Type B pancreatic cell (in vitro differentiated cells): ENCODE results near the gene SPX. TPM values are rescaled to one million over a fixed set of nuclear protein-coding genes. Genes with fewer than 3 reads are reported as not detected.

Experiments used
- DNase-seq: peaks from one replicate; pipeline ENCODE4 v3.0.0; 2021; ENCODE audit warnings: mixed read lengths; ENCODE audit not compliant: unreplicated experiment; ENCODE audit errors: extremely low spot score
- H3K27ac Mint-ChIP-seq: 2 replicates; pipeline ENCODE4 v1.8.0; 2021; ENCODE audit warnings: mild to moderate bottlenecking, mixed read lengths
- H3K27me3 Mint-ChIP-seq: 2 replicates; pipeline ENCODE4 v1.8.0; 2021; ENCODE audit warnings: mixed read lengths
- H3K36me3 Mint-ChIP-seq: 2 replicates; pipeline ENCODE4 v1.8.0; 2021; ENCODE audit warnings: mixed read lengths
- H3K4me1 Mint-ChIP-seq: one replicate; pipeline ENCODE4 v1.8.0; 2021; ENCODE audit warnings: mixed read lengths; ENCODE audit not compliant: unreplicated experiment
- H3K4me3 Mint-ChIP-seq: 2 replicates; pipeline ENCODE4 v1.8.0; 2021; ENCODE audit warnings: mild to moderate bottlenecking, mixed read lengths
- H3K9me3 Mint-ChIP-seq: 2 replicates; pipeline ENCODE4 v1.8.0; 2021; ENCODE audit warnings: mixed read lengths
- long read RNA-seq: library from polyadenylated mRNA; unstranded; transcript quantifications from one replicate; pipeline ENCODE4 v2.0.0, GENCODE V29; 2020
- total RNA-seq: library from RNA; stranded (reverse); gene quantifications from 2 replicates; pipeline ENCODE4 v1.2.1, GENCODE V29; 2021; ENCODE audit warnings: low replicate concordance
- TF ChIP-seq, protein P1 (sequence below): fragments of 200-600 bp; sonication (generic); conservative IDR thresholded peaks from 2 replicates; pipeline ENCODE4 v1.5.0; 2021; ENCODE audit warnings: antibody characterized with exemption, mild to moderate bottlenecking

The SPX gene, protein sequence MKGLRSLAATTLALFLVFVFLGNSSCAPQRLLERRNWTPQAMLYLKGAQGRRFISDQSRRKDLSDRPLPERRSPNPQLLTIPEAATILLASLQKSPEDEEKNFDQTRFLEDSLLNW
- 0.71 and 0.87 TPM in 2 replicates for total RNA-seq
- long read RNA-seq, transcript SPX-203 (3 exons, 1,826 nt), result major isoform, 6 of 9 reads
- long read RNA-seq, partial matches to known transcripts, result 0 of 9 reads
- long read RNA-seq, other reads (novel, unspliced or antisense), result 1 of 9 reads

DNA sequence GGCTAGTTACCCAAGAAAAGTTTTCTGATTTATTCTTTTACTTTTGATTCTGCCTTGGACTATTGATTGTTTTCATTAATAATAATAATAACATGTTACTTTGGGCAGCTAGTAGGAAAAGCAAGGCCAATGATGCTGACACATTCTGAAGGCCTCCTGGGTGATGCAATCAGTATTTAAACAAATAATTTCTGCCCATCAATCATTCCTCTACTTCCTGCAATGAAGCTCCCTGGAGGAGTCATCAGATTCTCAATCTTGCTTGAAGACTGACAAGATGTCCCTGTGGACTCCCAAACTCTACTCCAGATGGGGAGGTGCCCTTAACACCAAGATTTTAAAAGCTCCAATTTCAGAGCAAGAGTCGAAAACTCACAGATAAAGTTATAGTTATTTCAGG is at the start of gene SPX:
SPX (plus strand) TSS at position 244 of the 400 bp plus-strand sequence. CDS start 177 bp downstream, outside the sequence.
- H3K27me3 Mint-ChIP-seq, result peaks cover 60% of the 10 kb centered on the region
- no peak for DNase-seq
- TF ChIP-seq, protein P1, sequence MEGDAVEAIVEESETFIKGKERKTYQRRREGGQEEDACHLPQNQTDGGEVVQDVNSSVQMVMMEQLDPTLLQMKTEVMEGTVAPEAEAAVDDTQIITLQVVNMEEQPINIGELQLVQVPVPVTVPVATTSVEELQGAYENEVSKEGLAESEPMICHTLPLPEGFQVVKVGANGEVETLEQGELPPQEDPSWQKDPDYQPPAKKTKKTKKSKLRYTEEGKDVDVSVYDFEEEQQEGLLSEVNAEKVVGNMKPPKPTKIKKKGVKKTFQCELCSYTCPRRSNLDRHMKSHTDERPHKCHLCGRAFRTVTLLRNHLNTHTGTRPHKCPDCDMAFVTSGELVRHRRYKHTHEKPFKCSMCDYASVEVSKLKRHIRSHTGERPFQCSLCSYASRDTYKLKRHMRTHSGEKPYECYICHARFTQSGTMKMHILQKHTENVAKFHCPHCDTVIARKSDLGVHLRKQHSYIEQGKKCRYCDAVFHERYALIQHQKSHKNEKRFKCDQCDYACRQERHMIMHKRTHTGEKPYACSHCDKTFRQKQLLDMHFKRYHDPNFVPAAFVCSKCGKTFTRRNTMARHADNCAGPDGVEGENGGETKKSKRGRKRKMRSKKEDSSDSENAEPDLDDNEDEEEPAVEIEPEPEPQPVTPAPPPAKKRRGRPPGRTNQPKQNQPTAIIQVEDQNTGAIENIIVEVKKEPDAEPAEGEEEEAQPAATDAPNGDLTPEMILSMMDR, result no peak
- H3K4me3 Mint-ChIP-seq, result peak within 1 kb of the TSS; percentile 84
- H3K9me3 Mint-ChIP-seq, result no peaks in the 10 kb centered on the region
- H3K27ac Mint-ChIP-seq, result peak within 1 kb of the TSS; percentile 1
- peaks cover 12% of the 10 kb centered on the region for H3K36me3 Mint-ChIP-seq
- H3K4me1 Mint-ChIP-seq, result peaks cover 3% of the 10 kb centered on the region

DNA sequence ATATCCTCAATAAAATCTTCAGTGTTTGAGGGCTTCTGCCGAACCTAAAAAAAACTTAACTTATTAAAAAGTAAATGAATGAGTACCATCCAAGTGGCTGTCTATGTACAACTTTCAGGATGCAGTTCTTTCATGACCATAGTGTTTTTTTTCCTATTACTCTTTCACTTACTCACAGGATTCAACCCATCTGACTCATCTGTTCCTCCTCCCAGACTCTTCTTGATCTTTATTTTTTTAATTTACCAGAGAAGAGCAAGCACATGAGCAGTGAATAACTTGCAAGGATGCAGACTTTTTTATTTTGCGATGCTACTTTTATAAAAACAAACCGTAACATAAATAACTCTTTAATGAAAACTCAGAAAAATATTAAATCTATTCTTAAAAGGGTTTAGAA is 49.1 kb upstream of the SPX start:
- TF ChIP-seq, protein P1, result no peak
- Mint-ChIP-seq H3K36me3 (peaks cover 26% of the 10 kb centered on the region), H3K4me1 (no peaks in the 10 kb centered on the region), H3K27me3 (no peaks in the 10 kb centered on the region), H3K4me3 (no peak overlapping the region), H3K9me3 (no peaks in the 10 kb centered on the region), H3K27ac (no peak overlapping the region)
- no peak for DNase-seq

DNA sequence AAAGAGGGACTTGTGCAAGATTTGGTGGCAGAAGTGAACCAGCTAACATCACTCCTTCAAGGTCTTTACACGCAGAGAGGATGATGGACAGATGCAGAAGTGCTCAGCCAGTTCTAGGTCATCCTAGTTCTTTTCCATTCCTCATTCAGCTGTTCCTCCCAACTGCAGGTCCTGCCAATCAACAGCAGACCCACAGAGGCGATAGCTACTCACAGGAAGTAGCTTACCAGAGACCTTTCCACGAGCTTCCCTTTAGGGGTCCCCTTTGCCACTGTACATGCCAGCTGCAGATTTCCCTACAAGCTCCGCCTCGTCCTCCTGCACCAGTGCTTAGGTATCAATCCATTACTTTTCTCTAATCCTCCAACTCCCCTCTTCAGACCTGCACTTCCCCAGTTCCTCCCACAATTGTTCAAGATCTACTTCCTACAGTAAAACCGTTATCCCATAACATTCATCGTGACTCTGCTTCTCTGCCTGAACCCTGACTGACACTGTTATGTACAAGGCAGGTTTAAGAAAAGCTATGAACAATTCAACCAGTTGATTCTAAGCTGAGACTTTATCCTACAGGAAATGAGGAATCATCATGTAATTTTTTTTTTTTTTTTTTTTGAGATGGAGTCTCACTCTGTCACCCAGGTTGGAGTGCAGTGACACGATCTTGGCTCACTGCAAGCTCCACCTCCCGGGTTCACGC is 47.2 kb upstream of the SPX start:
- Mint-ChIP-seq H3K4me3 (no peak overlapping the region), H3K27ac (no peak overlapping the region), H3K9me3 (no peaks in the 10 kb centered on the region), H3K27me3 (no peaks in the 10 kb centered on the region), H3K4me1 (no peaks in the 10 kb centered on the region), H3K36me3 (peaks cover 19% of the 10 kb centered on the region)
- TF ChIP-seq, protein P1, result no peak
- DNase-seq, result no peak

DNA sequence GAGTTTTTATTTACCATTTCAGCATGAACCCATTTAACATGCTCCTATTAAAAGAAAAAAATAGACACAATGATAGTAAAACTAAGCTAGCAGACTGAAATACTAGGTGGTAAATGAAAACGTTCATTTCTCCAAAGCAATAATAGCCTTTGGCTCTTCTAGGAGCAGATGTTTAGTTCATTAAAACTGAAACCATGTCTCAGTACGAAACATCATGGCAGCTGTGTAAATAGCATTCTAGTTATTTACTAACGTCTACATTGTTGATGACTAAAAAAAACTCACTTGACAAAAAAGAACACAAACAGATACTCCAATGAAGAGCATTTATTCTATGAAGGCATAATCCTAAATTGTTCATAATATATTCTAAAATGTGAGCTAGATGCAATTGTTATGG is 42.6 kb upstream of the SPX start:
- Mint-ChIP-seq H3K36me3 (peaks cover 19% of the 10 kb centered on the region), H3K27ac (no peak overlapping the region), H3K4me3 (no peak overlapping the region), H3K27me3 (no peaks in the 10 kb centered on the region), H3K9me3 (no peaks in the 10 kb centered on the region), H3K4me1 (no peaks in the 10 kb centered on the region)
- TF ChIP-seq, protein P1, result no peak
- DNase-seq, result no peak

DNA sequence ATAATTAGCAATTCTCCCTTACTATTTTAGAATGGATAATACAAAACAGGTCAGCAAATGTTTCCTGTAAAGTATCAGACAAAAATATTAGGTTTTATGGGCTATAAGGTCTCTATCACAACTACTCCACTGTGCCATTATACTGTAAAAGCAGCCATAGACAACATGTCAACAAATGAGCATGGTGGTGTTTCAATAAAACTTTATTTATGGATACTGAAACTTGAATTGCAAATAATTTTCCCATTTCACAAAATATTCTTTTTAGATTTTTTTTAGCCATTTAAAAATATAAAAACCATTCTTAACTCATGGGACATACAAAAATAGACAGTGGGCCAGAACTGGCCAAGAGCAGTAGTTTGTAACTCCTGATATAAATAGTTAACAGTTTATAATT is 40.1 kb upstream of the SPX start:
- TF ChIP-seq, protein P1, result no peak
- Mint-ChIP-seq H3K27me3 (no peaks in the 10 kb centered on the region), H3K9me3 (no peaks in the 10 kb centered on the region), H3K36me3 (peaks cover 34% of the 10 kb centered on the region), H3K27ac (no peak overlapping the region), H3K4me3 (no peak overlapping the region), H3K4me1 (no peaks in the 10 kb centered on the region)
- DNase-seq, result no peak
